ENCODE data around the gene TERB1. TPM values are rescaled to one million over a fixed set of nuclear protein-coding genes. Genes with fewer than 3 reads are reported as not detected.
"Not testable (repeated sequence)": the region's sequence is repeated elsewhere in the genome, so short reads cannot be mapped to it uniquely, and the experiment has no call there.

Gene TERB1
- total RNA-seq, 2 experiments from 2014 or later = 0.47 TPM; not detected in 1

- H3K36me3 Mint-ChIP-seq = peaks cover 42% of the 10 kb centered on the region
These were observed 9.0 kb upstream of the TERB1 start for GRCh38 chr16:66810391-66810790.

GRCh38 chr16:66809765-66810164, 8.4 kb upstream of the TERB1 start:
- CTCF ChIA-PET = interaction anchor here (1.0 to 1.7 kb wide), 3 partner anchors 21 to 57 kb away, joined by 3 to 4 read pairs (median 3); partner anchors contain the start of gene NAE1
- H3K4me3 Mint-ChIP-seq = no peak overlapping the region
- H3K27ac Mint-ChIP-seq = no peak overlapping the region
- H3K4me1 Mint-ChIP-seq = no peaks in the 10 kb centered on the region
- DNase-seq = no peak
- no peaks in the 10 kb centered on the region for H3K9me3 Mint-ChIP-seq (ENCODE audit: low read depth)
- H3K36me3 Mint-ChIP-seq = peaks cover 46% of the 10 kb centered on the region
- H3K27me3 Mint-ChIP-seq = no peaks in the 10 kb centered on the region
- ATAC-seq = no peak

More at GRCh38 chr16:66810391-66810790, 9.0 kb upstream of the TERB1 start:
- CTCF ChIA-PET = interaction anchor here (0.9 to 1.0 kb wide), 2 partner anchors 13 to 27 kb away, joined by 3 to 4 read pairs; no protein-coding TSS in a partner anchor
- Mint-ChIP-seq H3K27me3 (no peaks in the 10 kb centered on the region), H3K4me1 (no peaks in the 10 kb centered on the region), H3K9me3 (ENCODE audit: low read depth) (no peaks in the 10 kb centered on the region), H3K4me3 (no peak overlapping the region), H3K27ac (no peak overlapping the region)
- DNase-seq (no peak), ATAC-seq (no peak)

GRCh38 chr16:66802159-66802558, 775 bp upstream of the TERB1 start:
- Mint-ChIP-seq H3K4me1 (no peaks in the 10 kb centered on the region), H3K27ac (no peak overlapping the region), H3K4me3 (no peak overlapping the region), H3K9me3 (ENCODE audit: low read depth) (no peaks in the 10 kb centered on the region), H3K27me3 (no peaks in the 10 kb centered on the region), H3K36me3 (peaks cover 24% of the 10 kb centered on the region)
- DNase-seq (no peak), ATAC-seq (no peak)
- CTCF ChIA-PET = interaction anchor here (1.3 kb wide), 1 partner anchor 28 kb away, joined by 3 read pairs; the partner anchor contains the start of gene NAE1

- no peaks in the 10 kb centered on the region for H3K27me3 Mint-ChIP-seq
- no peak for DNase-seq
- no peak overlapping the region for H3K27ac Mint-ChIP-seq
- H3K36me3 Mint-ChIP-seq = peaks cover 24% of the 10 kb centered on the region
- no peak overlapping the region for H3K4me3 Mint-ChIP-seq
- no peaks in the 10 kb centered on the region for H3K4me1 Mint-ChIP-seq
- no peaks in the 10 kb centered on the region for H3K9me3 Mint-ChIP-seq (ENCODE audit: low read depth)
- no peak for ATAC-seq
- CTCF ChIA-PET = no interaction called here
These were observed 528 bp downstream of the TERB1 start for GRCh38 chr16:66800856-66801255.

- Mint-ChIP-seq H3K27ac (no peak overlapping the region), H3K4me1 (no peaks in the 10 kb centered on the region), H3K36me3 (peaks cover 4% of the 10 kb centered on the region), H3K9me3 (ENCODE audit: low read depth) (no peaks in the 10 kb centered on the region), H3K4me3 (no peak overlapping the region), H3K27me3 (no peaks in the 10 kb centered on the region)
- CTCF ChIA-PET = no interaction called here
- DNase-seq = no peak
- ATAC-seq = no peak
These were observed 3.2 kb downstream of the TERB1 start for GRCh38 chr16:66798161-66798560.

- ATAC-seq, CTCF ChIA-PET: not testable (repeated sequence)
These were observed 7.4 kb downstream of the TERB1 start for GRCh38 chr16:66793984-66794383.

GRCh38 chr16:66790130-66790733, 11.2 kb downstream of the TERB1 start:
- DNase-seq (no peak), ATAC-seq (no peak)
- no peaks in the 10 kb centered on the region for H3K4me1 Mint-ChIP-seq
- CTCF ChIA-PET = no interaction called here
- H3K36me3 Mint-ChIP-seq = no peaks in the 10 kb centered on the region
- no peaks in the 10 kb centered on the region for H3K9me3 Mint-ChIP-seq (ENCODE audit: low read depth)
- peaks cover 7% of the 10 kb centered on the region for H3K27me3 Mint-ChIP-seq
- no peak overlapping the region for H3K4me3 Mint-ChIP-seq
- H3K27ac Mint-ChIP-seq = no peak overlapping the region

More at GRCh38 chr16:66793984-66794383, 7.4 kb downstream of the TERB1 start:
- not testable (repeated sequence) for H3K36me3 Mint-ChIP-seq; DNase-seq; H3K27me3 Mint-ChIP-seq; H3K4me1 Mint-ChIP-seq; H3K27ac Mint-ChIP-seq; H3K4me3 Mint-ChIP-seq; H3K9me3 Mint-ChIP-seq (ENCODE audit: low read depth)

GRCh38 chr16:66787427-66787826, 14.0 kb downstream of the TERB1 start:
- Mint-ChIP-seq H3K4me3 (no peak overlapping the region), H3K36me3 (no peaks in the 10 kb centered on the region), H3K4me1 (no peaks in the 10 kb centered on the region), H3K27me3 (peaks cover 6% of the 10 kb centered on the region), H3K9me3 (ENCODE audit: low read depth) (no peaks in the 10 kb centered on the region), H3K27ac (no peak overlapping the region)
- CTCF ChIA-PET = no interaction called here
- ATAC-seq (no peak), DNase-seq (no peak)

GRCh38 chr16:66786551-66786950, 14.8 kb downstream of the TERB1 start:
- ATAC-seq = no peak
- CTCF ChIA-PET = no interaction called here
- H3K27ac Mint-ChIP-seq = no peak overlapping the region
- peaks cover 4% of the 10 kb centered on the region for H3K27me3 Mint-ChIP-seq
- no peaks in the 10 kb centered on the region for H3K4me1 Mint-ChIP-seq
- no peak overlapping the region for H3K4me3 Mint-ChIP-seq
- H3K9me3 Mint-ChIP-seq (ENCODE audit: low read depth) = no peaks in the 10 kb centered on the region
- no peak for DNase-seq
- H3K36me3 Mint-ChIP-seq = no peaks in the 10 kb centered on the region

- Mint-ChIP-seq H3K9me3 (ENCODE audit: low read depth) (no peaks in the 10 kb centered on the region), H3K27ac (no peak overlapping the region), H3K27me3 (no peaks in the 10 kb centered on the region), H3K4me3 (no peak overlapping the region), H3K4me1 (no peaks in the 10 kb centered on the region), H3K36me3 (no peaks in the 10 kb centered on the region)
- CTCF ChIA-PET = interaction anchor here (0.9 to 1.7 kb wide), 2 partner anchors 14 to 92 kb away, joined by 3 to 6 read pairs; no protein-coding TSS in a partner anchor
- ATAC-seq = no peak
- no peak for DNase-seq
These were observed 24.9 kb downstream of the TERB1 start for GRCh38 chr16:66776457-66776856.

- Mint-ChIP-seq H3K27me3 (no peaks in the 10 kb centered on the region), H3K27ac (no peak overlapping the region), H3K36me3 (no peaks in the 10 kb centered on the region), H3K4me3 (no peak overlapping the region), H3K4me1 (no peaks in the 10 kb centered on the region), H3K9me3 (ENCODE audit: low read depth) (no peaks in the 10 kb centered on the region)
- ATAC-seq (no peak), DNase-seq (no peak)
- CTCF ChIA-PET = interaction anchor here (0.7 kb wide), 1 partner anchor 37 kb away, joined by 3 read pairs; no protein-coding TSS in a partner anchor
These were observed 26.4 kb downstream of the TERB1 start for GRCh38 chr16:66774981-66775380.

- Mint-ChIP-seq H3K9me3 (ENCODE audit: low read depth) (no peaks in the 10 kb centered on the region), H3K36me3 (no peaks in the 10 kb centered on the region), H3K27me3 (peaks cover 26% of the 10 kb centered on the region), H3K4me1 (no peaks in the 10 kb centered on the region), H3K4me3 (no peak overlapping the region), H3K27ac (no peak overlapping the region)
- CTCF ChIA-PET = interaction anchor here (0.6 kb wide), 1 partner anchor 80 kb away, joined by 3 read pairs; no protein-coding TSS in a partner anchor
- DNase-seq (no peak), ATAC-seq (no peak)
These were observed 43.3 kb downstream of the TERB1 start for GRCh38 chr16:66758086-66758485.

GRCh38 chr16:66754819-66755218, 46.6 kb downstream of the TERB1 start:
- Mint-ChIP-seq H3K4me1 (peaks cover 16% of the 10 kb centered on the region), H3K9me3 (ENCODE audit: low read depth) (no peaks in the 10 kb centered on the region), H3K27me3 (peaks cover 29% of the 10 kb centered on the region), H3K27ac (no peak overlapping the region), H3K4me3 (no peak overlapping the region), H3K36me3 (peaks cover 3% of the 10 kb centered on the region)
- DNase-seq (no peak), ATAC-seq (no peak)
- CTCF ChIA-PET = interaction anchor here (0.9 to 2.1 kb wide), 6 partner anchors 15 to 164 kb away, joined by 3 to 13 read pairs (median 4); partner anchors contain the start of gene NAE1

GRCh38 chr16:66754211-66754610, 47.2 kb downstream of the TERB1 start:
- H3K36me3 Mint-ChIP-seq = peaks cover 7% of the 10 kb centered on the region
- H3K27ac Mint-ChIP-seq = no peak overlapping the region
- ATAC-seq (no peak), DNase-seq (no peak)
- H3K4me3 Mint-ChIP-seq = no peak overlapping the region
- peaks cover 29% of the 10 kb centered on the region for H3K27me3 Mint-ChIP-seq
- CTCF ChIA-PET = interaction anchor here (0.9 to 2.1 kb wide), 6 partner anchors 15 to 164 kb away, joined by 3 to 13 read pairs (median 4); partner anchors contain the start of gene NAE1
- peaks cover 22% of the 10 kb centered on the region for H3K4me1 Mint-ChIP-seq
- no peaks in the 10 kb centered on the region for H3K9me3 Mint-ChIP-seq (ENCODE audit: low read depth)
